H1 (cell line): ENCODE measurements around the gene MEI1. TPM values are rescaled to one million over a fixed set of nuclear protein-coding genes. Genes with fewer than 3 reads are reported as not detected.

Experiments
- CTCF ChIA-PET: fragments of 300-600 bp; sonication (Branson Sonifier 250); formaldehyde crosslinking; loops from one replicate; lab custom pipeline; 2021; ENCODE audit not compliant: partially characterized antibody; lab: Charles Lee
- POLR2A ChIA-PET: fragments of 300-600 bp; sonication (Branson Sonifier 250); formaldehyde crosslinking; loops from one replicate; lab custom pipeline; 2021; ENCODE audit warnings: inconsistent platforms; ENCODE audit not compliant: partially characterized antibody; lab: Charles Lee
- DNase-seq, 2 experiments: peaks; one replicate each; pipeline versions ENCODE4 v3.0.0 to v3.0.0-alpha.2; 2010 to 2022; ENCODE audit warnings: low spot score in 2 of 2, low read depth in 1 of 2, mixed read lengths in 1 of 2
- FAIRE-seq: peaks from 2 replicates; lab custom pipeline; 2011; peaks lifted over from hg19 to GRCh38; lab: Jason Lieb, UNC
- H2AFZ ChIP-seq: 2 replicates; pipeline ENCODE4 v1.8.1; 2012; ENCODE audit warnings: low read length, inconsistent platforms
- H2AK5ac ChIP-seq: 2 replicates; pipeline ENCODE4 v1.6.1; 2013; ENCODE audit warnings: low read depth, low read length
- H2BK120ac ChIP-seq: replicated peaks from 2 replicates; pipeline ENCODE3; 2013; ENCODE audit warnings: low read depth, low read length, inconsistent platforms
- H2BK12ac ChIP-seq: 2 replicates; pipeline ENCODE4 v1.6.1; 2013; ENCODE audit warnings: low read depth, low read length
- H2BK15ac ChIP-seq: 2 replicates; pipeline ENCODE4 v1.6.1; 2013; ENCODE audit warnings: low read length
- H2BK20ac ChIP-seq: 2 replicates; pipeline ENCODE4 v1.6.1; 2013; ENCODE audit warnings: low read length
- H2BK5ac ChIP-seq: 2 replicates; pipeline ENCODE4 v1.6.1; 2013; ENCODE audit warnings: low read depth, low read length
- H3K14ac ChIP-seq: 2 replicates; pipeline ENCODE4 v1.6.1; 2013; ENCODE audit warnings: inconsistent platforms; ENCODE audit not compliant: insufficient read length
- H3K18ac ChIP-seq: 2 replicates; pipeline ENCODE4 v1.6.1; 2013; ENCODE audit warnings: low read length; ENCODE audit errors: extremely low read depth
- H3K23ac ChIP-seq: 2 replicates; pipeline ENCODE4 v1.6.1; 2013; ENCODE audit warnings: inconsistent platforms; ENCODE audit not compliant: insufficient read length
- H3K23me2 ChIP-seq: 2 replicates; pipeline ENCODE4 v1.6.1; 2013; ENCODE audit warnings: low read depth, low read length
- H3K27ac ChIP-seq: 2 replicates; pipeline ENCODE4 v1.6.1; 2011; ENCODE audit warnings: low read depth, low read length, inconsistent platforms
- H3K27me3 ChIP-seq, 4 experiments: replicated peaks in 1 of 4; 1 replicate in 1 of 4; 2 replicates in 3 of 4; pipeline versions ENCODE4 v1.6.1 to v1.8.1; 2011 to 2013; ENCODE audit warnings: low read length in 3 of 4, mild to moderate bottlenecking in 3 of 4, inconsistent platforms in 2 of 4, mixed read lengths in 2 of 4, moderate library complexity in 1 of 4; ENCODE audit not compliant: control insufficient read depth in 3 of 4, insufficient read depth in 3 of 4; ENCODE audit errors: extremely low read depth in 1 of 4
- H3K36me3 ChIP-seq, 4 experiments: 2 replicates each; pipeline versions ENCODE4 v1.6.1 to v1.8.1; 2011 to 2013; ENCODE audit warnings: mild to moderate bottlenecking in 4 of 4, low read length in 3 of 4, moderate library complexity in 2 of 4, control low read depth in 1 of 4, inconsistent platforms in 1 of 4; ENCODE audit not compliant: insufficient read depth in 4 of 4, control insufficient read depth in 2 of 4
- H3K4ac ChIP-seq: replicated peaks from 2 replicates; pipeline ENCODE3; 2013; ENCODE audit warnings: low read length, low read depth, mixed read lengths, inconsistent platforms; ENCODE audit not compliant: insufficient read length
- H3K4me1 ChIP-seq, 4 experiments: replicated peaks in 1 of 4; 1 replicate in 1 of 4; 2 replicates in 3 of 4; pipeline versions ENCODE4 v1.6.1 to v1.8.1; 2011 to 2013; ENCODE audit warnings: low read length in 3 of 4, inconsistent platforms in 2 of 4, mixed read lengths in 1 of 4; ENCODE audit not compliant: insufficient read depth in 4 of 4, control insufficient read depth in 3 of 4
- H3K4me2 ChIP-seq, 2 experiments: 2 replicates each; pipeline versions ENCODE4 v1.6.1 to v1.8.1; 2011 to 2013; ENCODE audit warnings: low read depth in 2 of 2, low read length in 2 of 2, control low read depth in 1 of 2, inconsistent platforms in 1 of 2, mild to moderate bottlenecking in 1 of 2; ENCODE audit not compliant: insufficient read depth in 1 of 2
- H3K4me3 ChIP-seq, 4 experiments: fragments of 200-600, 300-600 bp in 1 of 4; sonication (generic), shearing (Covaris generic), sonication (Bioruptor Twin) in 1 of 4; 2 replicates each; pipeline versions ENCODE4 v1.5.1 to v1.8.1; 2011 to 2016; ENCODE audit warnings: low read length in 4 of 4, low read depth in 3 of 4, control low read depth in 2 of 4, inconsistent platforms in 2 of 4, mild to moderate bottlenecking in 2 of 4, mixed read lengths in 1 of 4, moderate library complexity in 1 of 4; ENCODE audit not compliant: insufficient read depth in 2 of 4; ENCODE audit errors: extremely low read depth in 1 of 4
- H3K56ac ChIP-seq: replicated peaks from 2 replicates; pipeline ENCODE3; 2013; ENCODE audit warnings: low read depth, mild to moderate bottlenecking, mixed read lengths, low read length, inconsistent platforms; ENCODE audit not compliant: insufficient read length
- H3K79me1 ChIP-seq: 2 replicates; pipeline ENCODE4 v1.6.1; 2013; ENCODE audit warnings: low read depth, low read length, control low read depth
- H3K79me2 ChIP-seq, 2 experiments: 2 replicates each; pipeline versions ENCODE4 v1.6.1 to v1.8.1; 2012 to 2013; ENCODE audit warnings: low read length in 2 of 2, mild to moderate bottlenecking in 2 of 2, inconsistent platforms in 1 of 2; ENCODE audit not compliant: insufficient read depth in 2 of 2, control insufficient read depth in 1 of 2
- H3K9ac ChIP-seq, 4 experiments: replicated peaks in 1 of 4; 1 replicate in 1 of 4; 2 replicates in 3 of 4; pipeline versions ENCODE4 v1.6.1 to v1.8.1; 2011 to 2013; ENCODE audit warnings: low read depth in 3 of 4, low read length in 3 of 4, control low read depth in 2 of 4, mild to moderate bottlenecking in 2 of 4, moderate library complexity in 2 of 4, inconsistent platforms in 1 of 4; ENCODE audit errors: extremely low read depth in 1 of 4
- H3K9me3 ChIP-seq, 2 experiments: 2 replicates each; pipeline versions ENCODE4 v1.6.1 to v1.8.1; 2012 to 2013; ENCODE audit warnings: mild to moderate bottlenecking in 2 of 2, moderate library complexity in 2 of 2, control low read depth in 1 of 2, inconsistent platforms in 1 of 2, low read depth in 1 of 2, low read length in 1 of 2, mixed read lengths in 1 of 2; ENCODE audit not compliant: insufficient read depth in 2 of 2
- H4K20me1 ChIP-seq, 2 experiments: replicated peaks in 1 of 2; 2 replicates each; pipeline versions ENCODE3 to v1.8.1; 2011 to 2013; ENCODE audit warnings: inconsistent platforms in 2 of 2, low read length in 2 of 2, mild to moderate bottlenecking in 1 of 2; ENCODE audit not compliant: insufficient read depth in 2 of 2, control insufficient read depth in 1 of 2
- H4K5ac ChIP-seq: 2 replicates; pipeline ENCODE4 v1.6.1; 2013; ENCODE audit warnings: low read length, low read depth, mixed read lengths, inconsistent platforms; ENCODE audit not compliant: insufficient read length
- H4K8ac ChIP-seq: 2 replicates; pipeline ENCODE4 v1.8.0; 2013; ENCODE audit warnings: mild to moderate bottlenecking, moderate library complexity, low read length, inconsistent platforms; ENCODE audit not compliant: insufficient read depth; ENCODE audit errors: extremely low read depth
- H4K91ac ChIP-seq: replicated peaks from 2 replicates; pipeline ENCODE3; 2013; ENCODE audit warnings: low read length, mixed read lengths, inconsistent platforms; ENCODE audit not compliant: insufficient read length
- CTBP2 ChIP-seq: IDR thresholded peaks from 2 replicates; pipeline ENCODE4 v1.7.0; 2011; ENCODE audit warnings: borderline replicate concordance, mild to moderate bottlenecking, moderate library complexity, mixed read lengths, low read length; ENCODE audit not compliant: insufficient read depth, insufficient read length
- EP300 ChIP-seq, 2 experiments: IDR thresholded peaks; 1 replicate in 1 of 2; 2 replicates in 1 of 2; pipeline ENCODE4 v1.6.1; 2011 to 2012; ENCODE audit warnings: low read depth in 2 of 2, low read length in 2 of 2, mild to moderate bottlenecking in 2 of 2, borderline replicate concordance in 1 of 2, inconsistent platforms in 1 of 2, moderate library complexity in 1 of 2
- EZH2 ChIP-seq: fragments of 200-600 bp; sonication (generic); IDR thresholded peaks from 2 replicates; pipeline ENCODE4 v1.7.1; 2012; ENCODE audit warnings: low read depth, mild to moderate bottlenecking, moderate library complexity, low read length, inconsistent platforms; ENCODE audit not compliant: severe bottlenecking
- JUND ChIP-seq: IDR thresholded peaks from 2 replicates; pipeline ENCODE4 v1.6.1; 2011; ENCODE audit warnings: mild to moderate bottlenecking, improper control_type of control experiment, low read length
- KDM4A ChIP-seq: IDR thresholded peaks from one replicate; pipeline ENCODE4 v1.7.1; 2012; ENCODE audit warnings: low read depth, mild to moderate bottlenecking, moderate library complexity, low read length, inconsistent platforms; ENCODE audit not compliant: severe bottlenecking
- MAFK ChIP-seq: IDR thresholded peaks from 2 replicates; pipeline ENCODE4 v1.6.1; 2012; ENCODE audit warnings: low read depth, mild to moderate bottlenecking, improper control_type of control experiment, low read length
- SP2 ChIP-seq: IDR thresholded peaks from 2 replicates; pipeline ENCODE4 v1.6.1; 2012; ENCODE audit warnings: mild to moderate bottlenecking, low read length, inconsistent platforms
- USF2 ChIP-seq: IDR thresholded peaks from 2 replicates; pipeline ENCODE4 v1.6.1; 2011; ENCODE audit warnings: low read length, improper control_type of control experiment
- ZNF274 ChIP-seq: IDR thresholded peaks from 2 replicates; pipeline ENCODE4 v1.7.0; 2012; ENCODE audit warnings: low read length, borderline replicate concordance; ENCODE audit errors: extremely low read depth
- WGBS, 2 experiments: shearing (Covaris generic) in 1 of 2; methylation state at CpG; one replicate each; pipeline versions ENCODE4 v1.1.6 to v1.1.7; 2013 to 2015; ENCODE audit warnings: low lambda C conversion rate in 2 of 2, mixed read lengths in 2 of 2, inconsistent platforms in 1 of 2, low coverage in 1 of 2, missing lambda C conversion rate in 1 of 2; ENCODE audit not compliant: insufficient replicate concordance in 2 of 2, insufficient coverage in 1 of 2, insufficient read length in 1 of 2; ENCODE audit errors: extremely low coverage in 1 of 2, missing lambda C conversion rate in 1 of 2; 5-methylcytosine and 5-hydroxymethylcytosine counted together
- polyA plus RNA-seq, 7 experiments: library from polyadenylated mRNA; depleted of rRNA in 3 of 7; stranded (reverse) in 5 of 7; unstranded in 2 of 7; fragments of >200 nt in 5 of 7; fragments of 200-250 nt in 2 of 7; gene quantifications; 1 replicate in 5 of 7; 2 replicates in 1 of 7; 4 replicates in 1 of 7; pipeline versions ENCODE4 v1.2.1 to v1.2.3, GENCODE V29; 2011 to 2013; ENCODE audit warnings: missing spikeins in 2 of 7, mixed read lengths in 2 of 7
- total RNA-seq: library from RNA; stranded (reverse); fragmentation: NEBNext Ultra II Directional; extraction: Animal tissue kit (Norgen Biotek cat#: 25700); gene quantifications from 2 replicates; pipeline ENCODE4 v1.2.1, GENCODE V29; 2021

MEI1 gene
- total and polyA plus RNA-seq, 2 of the 8 experiments (the other 6 are each of a cell fraction or from before 2014, with no cell fraction given): 0.27 to 0.54 TPM

GRCh38 chr22:41820447-41820846 lies 121.1 kb downstream of the MEI1 start:
- H3K4me1 ChIP-seq: peaks cover 2 to 9% (median 5%) of the 10 kb centered on the region in 4 experiments
- H2BK120ac ChIP-seq: no peak overlapping the region
- H2AK5ac ChIP-seq: no peak overlapping the region
- H3K79me1 ChIP-seq: peaks cover 8% of the 10 kb centered on the region
- peaks cover 0 to 7% (median 2%) of the 10 kb centered on the region in 4 experiments; a peak in 5 of 8 replicates for H3K36me3 ChIP-seq
- FAIRE-seq (no peak), DNase-seq (no peak)
- H2BK20ac ChIP-seq: no peak overlapping the region
- H3K4me2 ChIP-seq: no peak overlapping the region
- 88% methylated on average over 5 of the region's 5 CpGs; no CpG with 5 or more reads in 1 of the 2 experiments for WGBS, 2 experiments
- H2BK15ac ChIP-seq: no peak overlapping the region
- CTCF ChIA-PET: interaction anchor here (1.0 kb wide), 1 partner anchor 147 kb away, joined by 3 read pairs; no protein-coding TSS in a partner anchor
- no peak overlapping the region for H3K9ac ChIP-seq
- H4K5ac ChIP-seq: no peak overlapping the region
- H2BK12ac ChIP-seq: no peak overlapping the region
- no peaks in the 10 kb centered on the region; a peak in 1 of 7 replicates for H3K27me3 ChIP-seq
- no peak overlapping the region for H3K18ac ChIP-seq
- no peak overlapping the region for H3K56ac ChIP-seq
- no peaks in the 10 kb centered on the region for H3K23me2 ChIP-seq
- no peak overlapping the region for H2BK5ac ChIP-seq
- H4K91ac ChIP-seq: no peak overlapping the region
- peaks cover 0 to 8% of the 10 kb centered on the region in 2 experiments for H4K20me1 ChIP-seq
- POLR2A ChIA-PET: interaction anchor here (1.5 kb wide), 1 partner anchor 20 kb away, joined by 4 read pairs; the partner anchor contains the start of gene CCDC134
- no peak overlapping the region for H3K4ac ChIP-seq
- no peaks in the 10 kb centered on the region for H3K79me2 ChIP-seq
- H3K9me3 ChIP-seq: no peaks in the 10 kb centered on the region
- H4K8ac ChIP-seq: no peak overlapping the region
- H2AFZ ChIP-seq: no peak overlapping the region
- TF ChIP-seq MAFK (no peak), JUND (no peak), SP2 (no peak), CTBP2 (no peak), EZH2 (no peak), KDM4A (no peak), ZNF274 (no peak), EP300 (IDR thresholded peaks at IDR 0.05; ENCODE audit: borderline replicate concordance in 1 of 2, low read depth in 2 of 2, low read length in 2 of 2) (no peak), USF2 (no peak)
- TF ChIP-seq, all 59 proteins: peak for 0
- no peak overlapping the region for H3K4me3 ChIP-seq
- H3K23ac ChIP-seq: no peak overlapping the region
- no peak overlapping the region for H3K14ac ChIP-seq
- no peak overlapping the region for H3K27ac ChIP-seq
